Ishikawa (cell line): ENCODE measurements around the gene SHF.

Source experiments
- CEBPB ChIP-seq: IDR thresholded peaks from 2 replicates; pipeline ENCODE4 v1.6.1; 2012
- CREB1 ChIP-seq: IDR thresholded peaks from 2 replicates; pipeline ENCODE4 v1.6.1; 2012; ENCODE audit warnings: low read depth
- EGR1 ChIP-seq: IDR thresholded peaks from 2 replicates; pipeline ENCODE4 v1.6.1; 2012
- EP300 ChIP-seq: IDR thresholded peaks from 2 replicates; pipeline ENCODE4 v1.6.1; 2012; ENCODE audit warnings: borderline replicate concordance
- FOXM1 ChIP-seq: IDR thresholded peaks from 2 replicates; pipeline ENCODE4 v1.6.1; 2012; ENCODE audit warnings: low read depth, borderline replicate concordance
- MAX ChIP-seq: IDR thresholded peaks from 2 replicates; pipeline ENCODE4 v1.6.1; 2012
- NFIC ChIP-seq: IDR thresholded peaks from 2 replicates; pipeline ENCODE4 v1.6.1; 2012
- RAD21 ChIP-seq: IDR thresholded peaks from 2 replicates; pipeline ENCODE4 v1.6.1; 2012; ENCODE audit warnings: low read depth
- REST ChIP-seq: IDR thresholded peaks from 2 replicates; pipeline ENCODE4 v1.6.1; 2012; ENCODE audit warnings: low read depth, mild to moderate bottlenecking
- TAF1 ChIP-seq: IDR thresholded peaks from 2 replicates; pipeline ENCODE4 v1.6.1; 2012; ENCODE audit warnings: low read depth, mild to moderate bottlenecking
- TCF12 ChIP-seq: IDR thresholded peaks from 2 replicates; pipeline ENCODE4 v1.6.1; 2012; ENCODE audit warnings: low read depth
- TEAD4 ChIP-seq: IDR thresholded peaks from 2 replicates; pipeline ENCODE4 v1.6.1; 2012
- USF1 ChIP-seq: IDR thresholded peaks from 2 replicates; pipeline ENCODE4 v1.6.1; 2012
- YY1 ChIP-seq: IDR thresholded peaks from 2 replicates; pipeline ENCODE4 v1.6.1; 2012; ENCODE audit warnings: low read depth
- ZBTB7A ChIP-seq: IDR thresholded peaks from 2 replicates; pipeline ENCODE4 v1.6.1; 2012; ENCODE audit warnings: low read depth

Gene SHF

GRCh38 chr15:45167631-45168205, 20.0 kb downstream of the SHF start:
- TF ChIP-seq RAD21 (no peak), MAX (no peak), ZBTB7A (no peak), USF1 (no peak), REST (no peak), TCF12 (no peak), FOXM1 (no peak), NFIC (no peak), TEAD4 (no peak)

GRCh38 chr15:45166834-45167630, 20.7 kb downstream of the SHF start:
- TF ChIP-seq YY1 (peak; percentile 64; the same call in 1 of the 2 replicates), RAD21 (peak; percentile 18; the same call in 1 of the 2 replicates), TCF12 (peak; percentile 28; the same call in 1 of the 2 replicates), NFIC (peak; percentile 55), EGR1 (no peak), TEAD4 (no peak), MAX (peak; percentile 78)

- no peak for TF ChIP-seq CREB1
These were observed 22.2 kb downstream of the SHF start for GRCh38 chr15:45165536-45165935.

GRCh38 chr15:45164914-45165313, 22.9 kb downstream of the SHF start:
- TF ChIP-seq NFIC = no peak
- TF ChIP-seq EGR1 = no peak
- TF ChIP-seq FOXM1 = no peak
- no peak for TF ChIP-seq YY1
- TF ChIP-seq RAD21 = no peak
- TF ChIP-seq EP300 = no peak
- TF ChIP-seq TAF1 = no peak
- TF ChIP-seq USF1 = no peak

GRCh38 chr15:45163508-45163856, 24.3 kb downstream of the SHF start:
- no peak for TF ChIP-seq FOXM1
- no peak for TF ChIP-seq REST
- TF ChIP-seq TCF12 = no peak
- no peak for TF ChIP-seq YY1
- TF ChIP-seq MAX = no peak

- TF ChIP-seq RAD21 = peak; percentile 96
- TF ChIP-seq TAF1 = no peak
- no peak for TF ChIP-seq USF1
- peak; percentile 19; the same call in 1 of the 2 replicates for TF ChIP-seq MAX
- no peak for TF ChIP-seq CEBPB
- TF ChIP-seq TEAD4 = peak; percentile 79
- TF ChIP-seq ZBTB7A = 0 out of 2 replicates have a peak, but pooled peaks have one; percentile 30
- TF ChIP-seq TCF12 = no peak
- TF ChIP-seq EGR1 = no peak
- TF ChIP-seq YY1 = no peak
- no peak for TF ChIP-seq EP300
These were observed 24.8 kb downstream of the SHF start for GRCh38 chr15:45162771-45163507.
